ENCODE data around the gene CRABP2. TPM values are rescaled to one million over a fixed set of nuclear protein-coding genes. Genes with fewer than 3 reads are reported as not detected.

Gene CRABP2
- total and polyA plus RNA-seq, 10 of the 15 experiments (the other 5 are each of a cell fraction or from before 2014, with no cell fraction given): 0.21 to 1.3 (median 0.41) TPM

DNA sequence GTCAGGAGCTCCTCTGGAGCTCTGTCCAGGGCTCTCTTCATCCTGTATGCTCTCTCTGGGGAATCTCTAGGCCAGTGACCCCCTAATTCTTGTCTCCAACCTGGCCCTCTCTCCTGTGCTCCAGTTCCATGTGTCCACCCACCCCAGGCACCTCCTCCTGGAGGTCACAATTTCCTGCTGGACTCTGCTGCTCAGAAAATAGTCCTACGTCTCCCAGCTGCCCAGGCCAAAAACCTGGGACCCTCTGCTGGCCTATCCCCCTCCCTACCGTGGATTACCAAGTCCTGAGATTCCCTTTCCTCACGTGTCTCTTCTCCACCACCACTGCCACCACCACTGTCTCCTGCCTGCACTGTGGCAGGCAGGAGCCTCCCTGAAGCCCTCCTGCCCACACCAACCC is 39.8 kb downstream of the CRABP2 start:
- no peak for FAIRE-seq
- CTCF ChIA-PET: interaction anchor here (0.9 to 2.3 kb wide), 7 partner anchors 11 to 60 kb away, joined by 4 to 14 read pairs (median 5); no protein-coding TSS in a partner anchor
- Histone ChIP-seq H3K4me2 (ENCODE audit: control insufficient read depth, insufficient read depth) (peak overlapping the region; percentile 37; the same call in 1 of the 2 replicates), H3K36me3 (ENCODE audit: control insufficient read depth in 2 of 2, insufficient read depth in 2 of 2, low read length in 1 of 2) (no peaks in the 10 kb centered on the region), H3K9me3 (replicated peaks; ENCODE audit: control insufficient read depth, insufficient read depth, low read length) (no peaks in the 10 kb centered on the region), H2AFZ (ENCODE audit: control insufficient read depth, low read depth, low read length) (peak overlapping the region; percentile 28; the same call in 1 of the 2 replicates), H3K9ac (ENCODE audit: control insufficient read depth, insufficient read depth, low read length) (peak overlapping the region; percentile 15; the same call in 1 of the 2 replicates), H3K79me2 (ENCODE audit: control insufficient read depth, insufficient read depth, low read length) (peaks cover 7% of the 10 kb centered on the region), H4K20me1 (ENCODE audit: control insufficient read depth, insufficient read depth) (no peaks in the 10 kb centered on the region), H3K4me3 (no peak overlapping the region), H3K27ac (ENCODE audit: control insufficient read depth, insufficient read depth) (peak overlapping the region; percentile 20; the same call in 1 of the 2 replicates), H3K4me1 (ENCODE audit: control insufficient read depth, insufficient read depth, low read length) (peaks cover 45% of the 10 kb centered on the region), H3K27me3 (replicated peaks in 1 of 2; ENCODE audit: control insufficient read depth in 2 of 2, insufficient read depth in 2 of 2, low read length in 1 of 2) (no peaks in the 10 kb centered on the region)
- 74% methylated on average over 3 of the region's 3 CpGs for WGBS (ENCODE audit: insufficient coverage, insufficient replicate concordance, low lambda C conversion rate, missing lambda C conversion rate)
- in situ Hi-C loops (cut with MboI) (no loop called here), intact Hi-C loops (cut with micrococcal nuclease; ENCODE audit: unreplicated experiment) (loop anchor here (10.0 kb wide), 1 partner anchor 59 kb away; the partner anchor contains the start of genes ISG20L2 and METTL25B)
- no peak for DNase-seq (ENCODE audit: low read depth, low spot score)
- SMC1A ChIA-PET (ENCODE audit: uncharacterized antibody, unreplicated experiment): interaction anchor here (1.0 to 1.6 kb wide), 2 partner anchors 24 to 38 kb away, joined by 3 to 6 read pairs; no protein-coding TSS in a partner anchor
- POLR2A ChIA-PET: interaction anchor here (0.6 kb wide), 1 partner anchor 123 kb away, joined by 5 read pairs; no protein-coding TSS in a partner anchor
- ATAC-seq: no peak
- no TSS peak for BruUV-seq (replicated peaks)
- RAD21 ChIA-PET (ENCODE audit: unreplicated experiment): interaction anchor here (0.8 to 1.5 kb wide), 6 partner anchors 8 to 165 kb away, joined by 3 to 7 read pairs (median 4); partner anchors contain the start of genes HDGF, MEF2D and NES
- no peak for TF ChIP-seq TBL1XR1 (IDR thresholded peaks at IDR 0.05; ENCODE audit: low read depth, low read length)
- no peak for TF ChIP-seq GABPA (IDR thresholded peaks at IDR 0.05; ENCODE audit: low read depth)
- no peak for TF ChIP-seq GATAD2B (conservative IDR thresholded peaks at IDR 0.05; ENCODE audit: low read depth)
- TF ChIP-seq, protein P1, sequence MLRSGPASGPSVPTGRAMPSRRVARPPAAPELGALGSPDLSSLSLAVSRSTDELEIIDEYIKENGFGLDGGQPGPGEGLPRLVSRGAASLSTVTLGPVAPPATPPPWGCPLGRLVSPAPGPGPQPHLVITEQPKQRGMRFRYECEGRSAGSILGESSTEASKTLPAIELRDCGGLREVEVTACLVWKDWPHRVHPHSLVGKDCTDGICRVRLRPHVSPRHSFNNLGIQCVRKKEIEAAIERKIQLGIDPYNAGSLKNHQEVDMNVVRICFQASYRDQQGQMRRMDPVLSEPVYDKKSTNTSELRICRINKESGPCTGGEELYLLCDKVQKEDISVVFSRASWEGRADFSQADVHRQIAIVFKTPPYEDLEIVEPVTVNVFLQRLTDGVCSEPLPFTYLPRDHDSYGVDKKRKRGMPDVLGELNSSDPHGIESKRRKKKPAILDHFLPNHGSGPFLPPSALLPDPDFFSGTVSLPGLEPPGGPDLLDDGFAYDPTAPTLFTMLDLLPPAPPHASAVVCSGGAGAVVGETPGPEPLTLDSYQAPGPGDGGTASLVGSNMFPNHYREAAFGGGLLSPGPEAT (IDR thresholded peaks at IDR 0.05; ENCODE audit: low read depth): no peak
- TF ChIP-seq, protein P2, sequence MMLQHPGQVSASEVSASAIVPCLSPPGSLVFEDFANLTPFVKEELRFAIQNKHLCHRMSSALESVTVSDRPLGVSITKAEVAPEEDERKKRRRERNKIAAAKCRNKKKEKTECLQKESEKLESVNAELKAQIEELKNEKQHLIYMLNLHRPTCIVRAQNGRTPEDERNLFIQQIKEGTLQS (IDR thresholded peaks at IDR 0.05; ENCODE audit: borderline replicate concordance, extremely low read depth, low read depth, low read length): no peak
- no peak for TF ChIP-seq SMAD5 (IDR thresholded peaks at IDR 0.05; ENCODE audit: low read depth)
- TF ChIP-seq, protein P3, sequence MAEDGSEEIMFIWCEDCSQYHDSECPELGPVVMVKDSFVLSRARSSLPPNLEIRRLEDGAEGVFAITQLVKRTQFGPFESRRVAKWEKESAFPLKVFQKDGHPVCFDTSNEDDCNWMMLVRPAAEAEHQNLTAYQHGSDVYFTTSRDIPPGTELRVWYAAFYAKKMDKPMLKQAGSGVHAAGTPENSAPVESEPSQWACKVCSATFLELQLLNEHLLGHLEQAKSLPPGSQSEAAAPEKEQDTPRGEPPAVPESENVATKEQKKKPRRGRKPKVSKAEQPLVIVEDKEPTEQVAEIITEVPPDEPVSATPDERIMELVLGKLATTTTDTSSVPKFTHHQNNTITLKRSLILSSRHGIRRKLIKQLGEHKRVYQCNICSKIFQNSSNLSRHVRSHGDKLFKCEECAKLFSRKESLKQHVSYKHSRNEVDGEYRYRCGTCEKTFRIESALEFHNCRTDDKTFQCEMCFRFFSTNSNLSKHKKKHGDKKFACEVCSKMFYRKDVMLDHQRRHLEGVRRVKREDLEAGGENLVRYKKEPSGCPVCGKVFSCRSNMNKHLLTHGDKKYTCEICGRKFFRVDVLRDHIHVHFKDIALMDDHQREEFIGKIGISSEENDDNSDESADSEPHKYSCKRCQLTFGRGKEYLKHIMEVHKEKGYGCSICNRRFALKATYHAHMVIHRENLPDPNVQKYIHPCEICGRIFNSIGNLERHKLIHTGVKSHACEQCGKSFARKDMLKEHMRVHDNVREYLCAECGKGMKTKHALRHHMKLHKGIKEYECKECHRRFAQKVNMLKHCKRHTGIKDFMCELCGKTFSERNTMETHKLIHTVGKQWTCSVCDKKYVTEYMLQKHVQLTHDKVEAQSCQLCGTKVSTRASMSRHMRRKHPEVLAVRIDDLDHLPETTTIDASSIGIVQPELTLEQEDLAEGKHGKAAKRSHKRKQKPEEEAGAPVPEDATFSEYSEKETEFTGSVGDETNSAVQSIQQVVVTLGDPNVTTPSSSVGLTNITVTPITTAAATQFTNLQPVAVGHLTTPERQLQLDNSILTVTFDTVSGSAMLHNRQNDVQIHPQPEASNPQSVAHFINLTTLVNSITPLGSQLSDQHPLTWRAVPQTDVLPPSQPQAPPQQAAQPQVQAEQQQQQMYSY (CRISPR knock-in tag; IDR thresholded peaks at IDR 0.05): no peak
- no peak for TF ChIP-seq CHD1 (IDR thresholded peaks at IDR 0.05; ENCODE audit: low read depth, low read length)
- no peak for TF ChIP-seq IRF4 (IDR thresholded peaks at IDR 0.05; ENCODE audit: low read depth, low read length)
- TF ChIP-seq NR2F1 (conservative IDR thresholded peaks at IDR 0.05): no peak
- no peak for TF ChIP-seq NRF1 (conservative IDR thresholded peaks at IDR 0.05; ENCODE audit: low read depth, low read length)
- TF ChIP-seq PAX5 (IDR thresholded peaks at IDR 0.05; ENCODE audit: borderline replicate concordance, low read depth, low read length): no peak
- no peak for TF ChIP-seq NFYB (IDR thresholded peaks at IDR 0.05; ENCODE audit: insufficient read depth, low read depth, low read length)

All from GM12878 (cell line).